GM18951 (cell line): ENCODE data around the gene MAPK8.

Source experiments
- POLR2A ChIP-seq: IDR thresholded peaks from 4 replicates; pipeline ENCODE4 v1.6.1; 2011; ENCODE audit warnings: mild to moderate bottlenecking; ENCODE audit not compliant: insufficient read length, insufficient read depth; ENCODE audit errors: extremely low read depth
- in situ Hi-C: fragments of 300-500 bp; cut with MboI; formaldehyde crosslinking; loops from one replicate; pipeline ENCODE4 v1.12.0; 2022; ENCODE audit warnings: low sequenced_read_pairs, mixed read lengths, inconsistent platforms; ENCODE audit not compliant: unreplicated experiment

Gene MAPK8

GRCh38 chr10:48302515-48303476, 3.7 kb upstream of the MAPK8 start:
- in situ Hi-C loops, result no loop called here
- no peak for TF ChIP-seq POLR2A

GRCh38 chr10:48305905-48306264, 592 bp upstream of the MAPK8 start:
- TF ChIP-seq POLR2A, result no peak
- in situ Hi-C loops, result no loop called here

GRCh38 chr10:48306870-48307710, 613 bp downstream of the MAPK8 start:
- TF ChIP-seq POLR2A, result no peak
- in situ Hi-C loops, result no loop called here

DNA sequence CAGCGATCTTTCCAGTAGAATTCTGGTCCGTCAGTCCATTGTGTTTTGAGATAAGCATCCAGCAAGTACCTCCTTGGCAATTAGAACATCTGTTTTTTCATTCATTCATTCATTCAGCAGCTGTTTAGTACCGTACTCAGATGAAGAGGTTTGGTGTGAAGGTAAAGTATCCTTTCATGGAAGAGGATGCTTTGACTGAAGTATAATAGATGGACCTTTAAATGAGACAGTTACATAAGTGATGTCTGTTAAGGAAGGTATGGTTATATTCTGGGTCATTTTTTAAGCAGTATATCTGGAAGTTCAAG, 1.2 kb downstream of the MAPK8 start:
- in situ Hi-C loops, result no loop called here
- TF ChIP-seq POLR2A, result no peak

- no peak for TF ChIP-seq POLR2A
- in situ Hi-C loops, result no loop called here
Observed at GRCh38 chr10:48309711-48310226, 3.3 kb downstream of the MAPK8 start.

DNA sequence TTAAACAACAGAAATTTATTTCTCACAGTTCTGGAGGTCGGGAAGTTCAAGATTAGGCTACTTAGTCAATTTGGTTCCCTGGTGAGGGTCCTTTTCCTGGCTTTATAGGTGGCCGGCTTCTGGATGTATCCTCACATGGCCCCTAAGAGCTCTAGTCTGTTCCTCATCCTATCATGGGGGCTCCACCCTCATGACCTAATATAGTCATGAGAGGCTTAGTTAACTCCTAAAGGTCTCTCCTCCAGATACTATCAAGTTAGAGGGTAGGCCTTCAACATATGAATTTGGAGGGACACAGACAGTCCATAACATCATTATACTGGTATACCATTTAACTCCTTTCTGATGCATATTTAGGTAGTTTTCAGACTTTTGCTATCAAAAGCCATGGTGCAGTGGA, 7.6 kb downstream of the MAPK8 start:
- in situ Hi-C loops, result no loop called here
- TF ChIP-seq POLR2A, result no peak

GRCh38 chr10:48316236-48316635, 9.8 kb downstream of the MAPK8 start:
- in situ Hi-C loops, result no loop called here
- TF ChIP-seq POLR2A, result no peak

DNA sequence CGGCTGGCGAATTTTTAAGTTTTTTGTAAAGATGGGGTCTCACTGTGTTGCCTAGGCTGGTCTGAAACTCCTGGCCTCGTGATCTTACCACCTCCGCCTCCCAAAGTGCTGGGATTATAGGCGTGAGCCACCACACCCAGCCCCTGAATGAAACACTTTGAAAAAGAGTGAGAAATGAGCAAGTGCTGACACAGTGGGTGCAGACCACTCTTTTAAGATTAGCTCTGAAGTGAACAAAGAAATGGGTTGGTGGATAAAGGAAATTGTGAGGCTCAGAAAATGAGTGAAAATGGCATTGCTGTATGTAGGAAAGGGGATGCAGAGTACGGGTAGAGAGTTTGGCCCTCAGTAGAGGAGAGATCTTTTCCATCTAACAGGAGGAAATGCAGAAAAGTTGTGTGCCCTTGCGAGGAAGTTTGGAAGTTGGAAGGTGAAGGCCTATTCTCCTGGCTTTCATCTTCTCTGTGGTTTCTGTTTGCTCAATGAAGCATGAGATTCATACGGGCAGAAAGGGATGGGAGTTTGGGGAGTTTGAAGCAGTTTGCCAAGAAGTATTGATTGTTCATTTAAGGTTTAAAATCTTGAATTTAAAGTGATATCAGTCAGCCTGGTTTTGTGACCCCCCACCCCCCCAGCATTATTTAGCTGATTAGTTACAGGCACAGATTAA, 11.0 kb downstream of the MAPK8 start:
- no peak for TF ChIP-seq POLR2A
- in situ Hi-C loops, result no loop called here

DNA sequence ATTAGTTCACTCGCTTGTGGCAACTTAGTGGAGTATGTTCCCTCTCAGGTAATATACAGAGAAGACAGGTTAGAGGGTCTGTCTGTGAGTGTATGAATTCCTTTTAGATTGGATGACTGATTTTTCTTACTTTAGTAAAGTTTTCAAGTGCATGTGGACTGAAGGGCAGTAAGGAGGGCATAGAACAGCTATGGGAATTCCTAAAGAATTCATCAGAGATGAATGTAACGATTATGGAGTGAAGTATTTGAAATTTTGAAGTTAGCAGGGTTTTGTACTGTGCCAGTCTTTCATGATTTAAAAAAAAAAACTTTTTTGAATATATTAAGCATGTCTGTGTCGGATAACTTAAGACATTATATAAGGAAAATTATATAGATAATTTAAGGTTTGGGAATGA, 15.5 kb downstream of the MAPK8 start:
- TF ChIP-seq POLR2A, result no peak
- in situ Hi-C loops, result no loop called here

DNA sequence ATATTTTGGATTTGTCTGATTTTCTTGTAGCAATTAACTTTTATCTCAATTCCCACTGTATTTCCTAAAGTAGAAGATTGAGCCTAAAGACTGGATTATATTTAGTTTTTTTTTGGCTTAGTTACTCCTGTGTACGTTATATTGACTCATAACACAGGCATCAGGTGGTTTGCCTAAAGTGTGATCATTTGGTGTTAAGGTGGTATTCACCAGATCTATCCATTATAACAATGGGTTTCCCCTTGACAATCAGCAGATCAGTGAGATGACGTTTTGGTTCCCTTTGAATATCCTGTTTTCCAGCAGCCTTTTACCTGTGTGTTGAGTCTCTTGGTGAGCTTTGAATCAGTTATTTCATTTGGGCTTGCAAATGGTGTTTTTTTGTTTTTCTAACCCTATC, 18.1 kb downstream of the MAPK8 start:
- in situ Hi-C loops, result no loop called here
- TF ChIP-seq POLR2A, result no peak

- TF ChIP-seq POLR2A, result no peak
- in situ Hi-C loops, result no loop called here
Observed at GRCh38 chr10:48330269-48330668, 23.8 kb downstream of the MAPK8 start.

DNA sequence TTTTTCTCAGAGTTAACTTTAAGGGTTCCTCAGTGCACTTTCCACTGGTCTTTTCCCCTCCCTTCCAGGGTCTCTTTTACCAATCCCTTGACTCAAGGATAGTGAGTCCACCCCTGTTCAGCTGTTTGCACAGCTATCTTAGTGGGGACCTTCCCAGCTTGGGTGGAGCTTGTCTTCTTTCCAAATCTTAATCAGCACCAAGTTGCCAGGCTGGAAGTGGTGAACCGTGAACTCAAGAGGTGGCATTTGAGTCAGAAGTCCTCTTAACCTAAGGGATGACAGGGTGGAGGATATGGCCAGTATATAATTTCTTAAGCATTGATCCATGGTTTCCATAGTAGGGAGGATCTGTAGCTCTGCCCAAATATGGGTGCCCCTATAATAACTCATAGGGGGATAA, 25.0 kb downstream of the MAPK8 start:
- TF ChIP-seq POLR2A, result no peak
- in situ Hi-C loops, result no loop called here
